GM18907 (cell line): ENCODE results near the gene RAPSN.

Experiments used
- ATAC-seq: cut with Tn5 transposase; IDR thresholded peaks from one replicate; pipeline ENCODE4 v1.9.1; 2021; ENCODE audit warnings: mild to moderate bottlenecking, moderate library complexity; ENCODE audit not compliant: unreplicated experiment

Gene RAPSN

GRCh38 chr11:47435687-47436086, 13.2 kb downstream of the RAPSN start:
- ATAC-seq: no peak

- no peak for ATAC-seq
Observed at GRCh38 chr11:47434011-47434786, 14.7 kb downstream of the RAPSN start.

GRCh38 chr11:47433157-47433556, 15.8 kb downstream of the RAPSN start:
- no peak for ATAC-seq

- ATAC-seq: no peak
Observed at GRCh38 chr11:47431356-47432083, 17.4 kb downstream of the RAPSN start.

GRCh38 chr11:47430524-47430923, 18.4 kb downstream of the RAPSN start:
- ATAC-seq: no peak

GRCh38 chr11:47426062-47426956, 22.6 kb downstream of the RAPSN start, which contains the start of gene PSMC3:
PSMC3 (minus strand) TSS chr11:47426439; CDS start chr11:47426279, 160 bp downstream.
- ATAC-seq: peak; percentile 88

GRCh38 chr11:47425611-47426010, 23.3 kb downstream of the RAPSN start:
- no peak for ATAC-seq

GRCh38 chr11:47418454-47419259, 30.3 kb downstream of the RAPSN start:
- no peak for ATAC-seq

GRCh38 chr11:47417712-47418111, 31.2 kb downstream of the RAPSN start:
- no peak for ATAC-seq

GRCh38 chr11:47415949-47416472, 32.9 kb downstream of the RAPSN start:
- ATAC-seq: no peak

- ATAC-seq: no peak
Observed at GRCh38 chr11:47415091-47415854, 33.7 kb downstream of the RAPSN start.

GRCh38 chr11:47414685-47415070, 34.3 kb downstream of the RAPSN start:
- no peak for ATAC-seq

GRCh38 chr11:47413908-47414684, 34.8 kb downstream of the RAPSN start:
- no peak for ATAC-seq

GRCh38 chr11:47413351-47413750, 35.6 kb downstream of the RAPSN start:
- ATAC-seq: no peak

GRCh38 chr11:47411884-47412746, 36.8 kb downstream of the RAPSN start:
- ATAC-seq: no peak

GRCh38 chr11:47410370-47411264, 38.3 kb downstream of the RAPSN start:
- no peak for ATAC-seq
